ENCODE measurements around the gene C11orf87.

GRCh38 chr11:109383306-109383705 is 38.7 kb upstream of the C11orf87 start:
- TF ChIP-seq CTCF (IDR thresholded peaks at IDR 0.05) = no peak
- no peak for TF ChIP-seq POLR2A (IDR thresholded peaks at IDR 0.05)

Data from Peyer's patch (tissue), 4 donors.